K562 (cell line): Measurements from ENCODE around the gene TRPM8. TPM values are rescaled to one million over a fixed set of nuclear protein-coding genes. Genes with fewer than 3 reads are reported as not detected.

Source experiments
- ATAC-seq: fragments of 200-7000 bp; cut with Tn5 transposase; 3 replicates; pipeline ENCODE4 v1.9.1; 2020; ENCODE audit warnings: moderate library complexity
- BruUV-seq: library from RNA; stranded (reverse); fragments of 400-500 nt; replicated peaks from 2 replicates; lab custom pipeline; 2021; lab: Mats Ljungman, UMichigan
- CTCF ChIA-PET: fragments of 300-600 bp; formaldehyde crosslinking; extraction: SDS; loops from one replicate; lab custom pipeline; 2021; ENCODE audit warnings: low intra/inter-chr PET ratio; lab: Yijun Ruan, JAX
- POLR2A ChIA-PET: fragments of 300-600, 350-650 bp; sonication (Branson Sonifier 250); formaldehyde crosslinking; extraction: SDS; loops from one replicate; lab custom pipeline; 2021; ENCODE audit warnings: antibody characterized with exemption, inconsistent platforms; lab: Yijun Ruan, JAX
- DNase-seq, 4 experiments: peaks; one replicate each; pipeline versions ENCODE4 v3.0.0 to v3.0.0-alpha.2; 2011 to 2018; ENCODE audit warnings: low spot score in 3 of 4, mixed read lengths in 3 of 4; ENCODE audit errors: extremely low read depth in 1 of 4
- FAIRE-seq: peaks from 2 replicates; lab custom pipeline; 2011; peaks lifted over from hg19 to GRCh38; lab: Jason Lieb, UNC
- H2AFZ ChIP-seq: 2 replicates; pipeline ENCODE4 v1.6.0; 2011; ENCODE audit warnings: low read depth, low read length, control low read depth, inconsistent platforms
- H3K27ac ChIP-seq: fragments of 200-600 bp; 3 replicates; pipeline ENCODE4 v1.8.0; 2011; ENCODE audit warnings: low read depth, mild to moderate bottlenecking, control low read depth, inconsistent platforms, low read length, moderate library complexity, mixed read lengths; ENCODE audit errors: extremely low read depth
- H3K27me3 ChIP-seq, 2 experiments: fragments of 300-600 bp in 1 of 2; 2 replicates in 1 of 2; 3 replicates in 1 of 2; pipeline versions ENCODE4 v1.6.0 to v1.8.0; 2011; ENCODE audit warnings: inconsistent platforms in 2 of 2, low read length in 2 of 2, mild to moderate bottlenecking in 1 of 2, mixed read lengths in 1 of 2, moderate library complexity in 1 of 2; ENCODE audit not compliant: control insufficient read depth in 2 of 2, insufficient read depth in 2 of 2
- H3K36me3 ChIP-seq: fragments of 300-600 bp; 3 replicates; pipeline ENCODE4 v1.8.0; 2011; ENCODE audit warnings: mild to moderate bottlenecking, low read length, inconsistent platforms; ENCODE audit not compliant: control insufficient read depth, insufficient read depth
- H3K4me1 ChIP-seq, 2 experiments: fragments of 200-600 bp in 1 of 2; replicated peaks in 1 of 2; 2 replicates in 1 of 2; 3 replicates in 1 of 2; pipeline versions ENCODE4 v1.5.1 to v1.8.0; 2011; ENCODE audit warnings: inconsistent platforms in 2 of 2, low read length in 2 of 2, mild to moderate bottlenecking in 1 of 2, mixed read lengths in 1 of 2, moderate library complexity in 1 of 2; ENCODE audit not compliant: control insufficient read depth in 2 of 2, insufficient read depth in 2 of 2
- H3K4me2 ChIP-seq: 2 replicates; pipeline ENCODE4 v1.6.1; 2011; ENCODE audit warnings: low read length, control low read depth, inconsistent platforms, mixed read lengths; ENCODE audit not compliant: insufficient read depth
- H3K4me3 ChIP-seq: fragments of 200-600 bp; sonication (generic), shearing (Covaris generic); 2 replicates; pipeline ENCODE4 v1.5.1; 2016; ENCODE audit warnings: control low read depth, inconsistent platforms
- H3K79me2 ChIP-seq: fragments of 200-600 bp; 3 replicates; pipeline ENCODE4 v1.8.0; 2011; ENCODE audit warnings: low read length, inconsistent platforms; ENCODE audit not compliant: control insufficient read depth, insufficient read depth
- H3K9ac ChIP-seq, 2 experiments: 2 replicates each; pipeline versions ENCODE4 v1.6.0 to v1.6.1; 2011; ENCODE audit warnings: low read depth in 2 of 2, low read length in 2 of 2, control low read depth in 1 of 2, inconsistent platforms in 1 of 2, mild to moderate bottlenecking in 1 of 2, mixed read lengths in 1 of 2; ENCODE audit not compliant: insufficient read depth in 1 of 2
- H3K9me1 ChIP-seq: one replicate; pipeline ENCODE4 v1.6.0; 2011; ENCODE audit warnings: inconsistent platforms, mild to moderate bottlenecking, low read length, moderate library complexity; ENCODE audit not compliant: control insufficient read depth, insufficient read depth
- H3K9me3 ChIP-seq: replicated peaks from 2 replicates; pipeline ENCODE4 v1.5.1; 2011; ENCODE audit warnings: low read depth, low read length, inconsistent platforms; ENCODE audit not compliant: control insufficient read depth, insufficient read depth
- H4K20me1 ChIP-seq: replicated peaks from 2 replicates; pipeline ENCODE4 v1.6.1; 2011; ENCODE audit warnings: low read length, inconsistent platforms, mixed read lengths; ENCODE audit not compliant: control insufficient read depth, insufficient read depth
- EHMT2 ChIP-seq: fragments of 450-650 bp; IDR thresholded peaks from 2 replicates; pipeline ENCODE4 v1.6.1; 2018; ENCODE audit warnings: antibody characterized with exemption
- GABPB1 ChIP-seq: sonication (generic); formaldehyde crosslinking; IDR thresholded peaks from 2 replicates; pipeline ENCODE4 v1.8.0; 2022; ENCODE audit warnings: mild to moderate bottlenecking, missing genetic modification reagents
- PHF21A ChIP-seq: fragments of 450-650 bp; IDR thresholded peaks from 2 replicates; pipeline ENCODE4 v1.6.1; 2017; ENCODE audit warnings: low read depth, borderline replicate concordance
- TRIM28 ChIP-seq: fragments of 450-650 bp; IDR thresholded peaks from 2 replicates; pipeline ENCODE4 v1.6.1; 2017
- WGBS: fragments of 100-300 bp; shearing (Covaris generic); methylation state at CpG from one replicate; pipeline ENCODE4 v1.1.6; 2016; ENCODE audit warnings: low coverage, mixed read lengths; ENCODE audit not compliant: insufficient coverage; ENCODE audit errors: missing lambda C conversion rate; 5-methylcytosine and 5-hydroxymethylcytosine counted together
- in situ Hi-C: fragments of 300-500 bp; cut with MboI; formaldehyde crosslinking; loops from 4 replicates; pipeline ENCODE4 v1.15.0; 2018; ENCODE audit warnings: inconsistent platforms, mixed read lengths
- intact Hi-C: fragments of 100-400 bp; cut with micrococcal nuclease; formaldehyde crosslinking; loops from 2 replicates; pipeline ENCODE4 v1.14.2; 2022
- polyA plus RNA-seq, 8 experiments: library from polyadenylated mRNA; depleted of rRNA in 4 of 8; stranded (reverse) in 5 of 8; unstranded in 3 of 8; fragments of >200 nt; fragmentation: Nextera tagmentation in 2 of 8; fragmentation: Illumina TruSeq in 1 of 8; extraction: Ambion mirVana in 2 of 8; extraction: Trizol in 1 of 8; gene quantifications; 2 replicates each; pipeline versions ENCODE4 v1.2.1 to v1.2.3, GENCODE V29; 2011 to 2014; ENCODE audit warnings: inconsistent platforms in 1 of 8, missing spikeins in 1 of 8
- total RNA-seq, 7 experiments: library from RNA; depleted of rRNA in 6 of 7; stranded (reverse); fragments of >200 nt in 6 of 7; fragmentation: Illumina TruSeq in 2 of 7; extraction: Trizol in 2 of 7; gene quantifications; 2 replicates each; pipeline versions ENCODE4 v1.2.1 to v1.2.3, GENCODE V29; 2011 to 2021; ENCODE audit warnings: low replicate concordance in 1 of 7
- TF ChIP-seq, protein P1 (sequence below): fragments of 450-650 bp; IDR thresholded peaks from 2 replicates; pipeline ENCODE4 v1.6.1; 2016; ENCODE audit warnings: borderline replicate concordance

Gene TRPM8
- total and polyA plus RNA-seq, 9 of the 15 experiments (the other 6 are each of a cell fraction or from before 2014, with no cell fraction given), result not detected

DNA sequence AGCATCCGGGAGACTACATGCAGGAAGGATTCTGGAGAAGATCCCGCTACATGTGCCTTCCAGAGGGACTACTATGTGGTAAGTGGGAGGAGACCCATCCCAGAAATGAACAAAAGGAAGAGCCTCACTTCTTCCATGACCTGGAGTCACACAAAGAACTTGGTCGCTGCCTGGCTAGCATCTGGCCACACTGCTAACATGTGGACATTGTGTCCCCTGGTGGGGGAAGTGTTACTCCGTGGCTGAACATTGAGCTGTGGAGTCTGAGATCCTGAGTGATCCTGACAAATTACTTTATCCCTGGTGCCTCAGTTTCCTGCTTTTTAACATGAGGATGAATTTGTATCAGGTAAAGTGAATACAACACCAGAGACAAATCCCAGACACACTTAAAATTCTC, 141.7 kb downstream of the TRPM8 start (continued):
- TF ChIP-seq, protein P1, sequence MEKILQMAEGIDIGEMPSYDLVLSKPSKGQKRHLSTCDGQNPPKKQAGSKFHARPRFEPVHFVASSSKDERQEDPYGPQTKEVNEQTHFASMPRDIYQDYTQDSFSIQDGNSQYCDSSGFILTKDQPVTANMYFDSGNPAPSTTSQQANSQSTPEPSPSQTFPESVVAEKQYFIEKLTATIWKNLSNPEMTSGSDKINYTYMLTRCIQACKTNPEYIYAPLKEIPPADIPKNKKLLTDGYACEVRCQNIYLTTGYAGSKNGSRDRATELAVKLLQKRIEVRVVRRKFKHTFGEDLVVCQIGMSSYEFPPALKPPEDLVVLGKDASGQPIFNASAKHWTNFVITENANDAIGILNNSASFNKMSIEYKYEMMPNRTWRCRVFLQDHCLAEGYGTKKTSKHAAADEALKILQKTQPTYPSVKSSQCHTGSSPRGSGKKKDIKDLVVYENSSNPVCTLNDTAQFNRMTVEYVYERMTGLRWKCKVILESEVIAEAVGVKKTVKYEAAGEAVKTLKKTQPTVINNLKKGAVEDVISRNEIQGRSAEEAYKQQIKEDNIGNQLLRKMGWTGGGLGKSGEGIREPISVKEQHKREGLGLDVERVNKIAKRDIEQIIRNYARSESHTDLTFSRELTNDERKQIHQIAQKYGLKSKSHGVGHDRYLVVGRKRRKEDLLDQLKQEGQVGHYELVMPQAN, result no peak
- TF ChIP-seq TRIM28 (no peak), GABPB1 (CRISPR knock-in tag) (no peak)

DNA sequence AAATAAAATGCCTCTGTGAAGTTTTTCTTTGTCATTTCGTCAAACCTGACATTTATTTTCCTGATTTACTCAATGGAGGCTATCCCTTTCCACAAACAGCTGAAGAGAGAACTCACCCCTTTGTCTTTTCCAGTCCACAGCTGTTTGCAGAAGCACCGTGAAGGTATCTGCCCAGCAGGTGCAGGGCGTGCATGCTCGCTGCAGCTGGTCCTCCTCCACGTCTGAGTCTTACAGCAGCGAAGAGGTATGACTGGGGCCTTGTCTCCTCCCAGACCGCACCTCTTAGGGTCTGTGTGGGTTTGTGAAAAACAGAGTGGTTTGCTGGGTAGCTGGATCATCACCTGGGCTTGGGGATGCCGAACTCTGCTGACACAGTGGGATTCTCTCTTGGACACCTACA, 143.1 kb downstream of the TRPM8 start:
- no peak overlapping the region for H3K4me2 ChIP-seq
- FAIRE-seq (no peak), ATAC-seq (no peak), DNase-seq (no peak)
- no peak overlapping the region for H3K27ac ChIP-seq
- WGBS, result 0% methylated on average over 6 of the region's 8 CpGs
- in situ Hi-C loops, result no loop called here
- H3K4me3 ChIP-seq, result no peak overlapping the region
- intact Hi-C loops, result no loop called here
- POLR2A ChIA-PET, result no interaction called here
- no peaks in the 10 kb centered on the region for H3K9me3 ChIP-seq
- H3K4me1 ChIP-seq, result no peaks in the 10 kb centered on the region
- H3K27me3 ChIP-seq, result no peaks in the 10 kb centered on the region; a peak in 1 of 5 replicates
- H3K9ac ChIP-seq, result no peak overlapping the region
- H3K36me3 ChIP-seq, result no peaks in the 10 kb centered on the region
- no peak overlapping the region for H2AFZ ChIP-seq
- no peak for TF ChIP-seq EHMT2
- no peak for TF ChIP-seq PHF21A
- H4K20me1 ChIP-seq, result no peaks in the 10 kb centered on the region
- no TSS peak for BruUV-seq
- no peaks in the 10 kb centered on the region for H3K79me2 ChIP-seq
- CTCF ChIA-PET, result no interaction called here
- no peaks in the 10 kb centered on the region for H3K9me1 ChIP-seq
